Ovary (tissue), 9 donors: Measurements from ENCODE around the gene TRMT61A. TPM values are rescaled to one million over a fixed set of nuclear protein-coding genes. Genes with fewer than 3 reads are reported as not detected.

Experiments used
- DNase-seq, 5 donors: peaks; one replicate each; pipeline ENCODE4 v3.0.0-alpha.2; 2019 to 2020
- H3K27ac ChIP-seq, 2 donors: fragments of 200-600 bp; one replicate each; pipeline versions ENCODE4 v1.5.1 to v1.8.0; 2019 to 2022
- H3K27me3 ChIP-seq: fragments of 200-600 bp; one replicate; pipeline ENCODE4 v1.8.0; 2022
- H3K36me3 ChIP-seq: fragments of 200-600 bp; sonication (generic); one replicate; pipeline ENCODE4 v1.5.1; 2019
- H3K4me1 ChIP-seq: one replicate; pipeline ENCODE4 v1.8.1; 2013; ENCODE audit warnings: mild to moderate bottlenecking, moderate library complexity; ENCODE audit not compliant: insufficient read depth
- H3K4me3 ChIP-seq: fragments of 200-600 bp; sonication (generic); one replicate; pipeline ENCODE4 v1.5.1; 2017
- H3K9me3 ChIP-seq, 2 donors: fragments of 200-600 bp in 1 of 2; sonication (generic) in 1 of 2; one replicate each; pipeline versions ENCODE4 v1.5.1 to v1.8.1; 2013 to 2019; ENCODE audit warnings: mild to moderate bottlenecking in 1 of 2, moderate library complexity in 1 of 2
- CTCF ChIP-seq, 3 donors: fragments of 450-650 bp in 2 of 3; fragments of 200-600 bp in 1 of 3; IDR thresholded peaks; one replicate each; pipeline versions ENCODE4 v1.5.1 to v1.8.0; 2016 to 2022; ENCODE audit warnings: antibody characterized with exemption in 3 of 3, mild to moderate bottlenecking in 1 of 3
- EP300 ChIP-seq: sonication (generic); formaldehyde crosslinking; IDR thresholded peaks from one replicate; pipeline ENCODE4 v1.6.1; 2017; ENCODE audit warnings: antibody characterized with exemption
- POLR2A ChIP-seq: fragments of 450-650 bp; IDR thresholded peaks from one replicate; pipeline ENCODE4 v1.6.1; 2017; ENCODE audit warnings: antibody characterized with exemption, mild to moderate bottlenecking, moderate library complexity
- WGBS, 3 donors: extraction: QIAGEN DNeasy Blood & Tissue Kit in 1 of 3; methylation state at CpG; one replicate each; pipeline versions ENCODE4 v1.1.5 to v1.1.7; 2013 to 2017; 5-methylcytosine and 5-hydroxymethylcytosine counted together
- intact Hi-C, 4 donors: fragments of 100-400 bp; cut with DNase I; formaldehyde crosslinking; loops; one replicate each; pipeline versions ENCODE4 v1.11.0 to v1.15.1; 2022 to 2023
- polyA plus RNA-seq, 2 donors: library from polyadenylated mRNA; stranded (reverse); fragments of 200-250 nt in 1 of 2; fragments of 350-450 nt in 1 of 2; fragmentation: Illumina TruSeq in 1 of 2; extraction: RNeasy Lipid Tissue Mini Kit (QIAGEN cat#74804) in 1 of 2; gene quantifications; one replicate each; pipeline ENCODE4 v1.2.3, GENCODE V29; 2013 to 2014
- total RNA-seq, 7 donors: library from RNA; depleted of rRNA in 2 of 7; stranded (reverse); fragments of >200 nt in 2 of 7; fragmentation: NEBNext Ultra II Directional in 3 of 7; extraction: Animal tissue kit (Norgen Biotek cat#: 25700) in 3 of 7; gene quantifications; one replicate each; pipeline versions ENCODE4 v1.1.0 to v1.2.4, GENCODE V29; 2016 to 2023
- donor health status: DM: no; HTN: no; CAD: no; lungs with moderate emphysema.
- donor health status: DM: no; HTN: no; CAD: no.
- donor health status: Bipolar disorder and iron deficiency.
- donor health status: DM: yes; HTN: yes; CAD: no.
- donor health status: DM: no; HTN: no; CAD: no.
- donor health status: DM: yes; HTN: yes; CAD: no.

The TRMT61A gene
- total and polyA plus RNA-seq, 9 donors: 0.62 to 20.9 (median 12.8) TPM

GRCh38 chr14:103548463-103549351 lies 19.7 kb downstream of the TRMT61A start:
- Histone ChIP-seq H3K4me3 (no peak overlapping the region), H3K4me1 (peaks cover 9% of the 10 kb centered on the region)

GRCh38 chr14:103549361-103550311 lies 20.6 kb downstream of the TRMT61A start:
- Histone ChIP-seq H3K4me1 (peaks cover 2% of the 10 kb centered on the region), H3K27me3 (no peaks in the 10 kb centered on the region), H3K27ac (no peak overlapping the region), H3K36me3 (no peaks in the 10 kb centered on the region), H3K4me3 (no peak overlapping the region), H3K9me3 (no peaks in the 10 kb centered on the region)
- peak in 3 of 5 donors; percentile 23 to 42 (median 34) for DNase-seq
- 84 to 91% (median 87%) methylated on average over 30 of the region's 30 CpGs for WGBS, 3 donors
- intact Hi-C loops: loop anchor here in 2 of 4 donors (5.0 kb wide), 2 partner anchors 32 to 47 kb away; no protein-coding TSS in a partner anchor
- no peak for TF ChIP-seq EP300
- TF ChIP-seq CTCF (IDR thresholded peaks at IDR 0.05): no peak
- TF ChIP-seq POLR2A: no peak

More at GRCh38 chr14:103548463-103549351, 19.7 kb downstream of the TRMT61A start:
- intact Hi-C loops: loop anchor here in 1 of 4 donors (5.0 kb wide), 1 partner anchor 46 kb away; no protein-coding TSS in a partner anchor
- 87 to 93% (median 90%) methylated on average over 27 of the region's 27 CpGs for WGBS, 3 donors
- DNase-seq: peak in 2 of 5 donors; percentile 22 to 25
- no peak overlapping the region for H3K27ac ChIP-seq
- H3K27me3 ChIP-seq: no peaks in the 10 kb centered on the region
- TF ChIP-seq CTCF (IDR thresholded peaks at IDR 0.05) (no peak), POLR2A (no peak), EP300 (no peak)
- no peaks in the 10 kb centered on the region for H3K36me3 ChIP-seq
- no peaks in the 10 kb centered on the region for H3K9me3 ChIP-seq

- Histone ChIP-seq H3K4me3 (no peak overlapping the region), H3K27ac (peak overlapping the region in 1 of 2 donors; percentile 38), H3K9me3 (no peaks in the 10 kb centered on the region), H3K4me1 (no peaks in the 10 kb centered on the region), H3K36me3 (no peaks in the 10 kb centered on the region), H3K27me3 (no peaks in the 10 kb centered on the region)
- WGBS, 3 donors: 74 to 89% (median 82%) methylated on average over 18 to 22 of the region's 22 CpGs
- intact Hi-C loops: loop anchor here in 1 of 4 donors (5.0 kb wide), 1 partner anchor 33 kb away; no protein-coding TSS in a partner anchor
- TF ChIP-seq CTCF (IDR thresholded peaks at IDR 0.05): no peak
- TF ChIP-seq EP300: no peak
- no peak for TF ChIP-seq POLR2A
- peak in 2 of 5 donors; percentile 32 to 35 for DNase-seq
Observed at GRCh38 chr14:103550451-103551337, 21.7 kb downstream of the TRMT61A start.
